Right lobe of liver (tissue), 6 donors: ENCODE data around the gene LDLRAD4. TPM values are rescaled to one million over a fixed set of nuclear protein-coding genes. Genes with fewer than 3 reads are reported as not detected.

Experiments
- ATAC-seq, 4 donors: fragments of 200-7000 bp; cut with Tn5 transposase; one replicate each; pipeline ENCODE4 v1.9.1; 2020; ENCODE audit warnings: mild to moderate bottlenecking in 4 of 4, moderate library complexity in 4 of 4
- DNase-seq, 3 donors: peaks; one replicate each; pipeline ENCODE4 v3.0.0-alpha.2; 2020
- H3K27ac ChIP-seq, 3 donors: fragments of 200-600 bp; one replicate each; pipeline ENCODE4 v1.8.0; 2022
- H3K27me3 ChIP-seq, 2 donors: fragments of 200-600 bp; one replicate each; pipeline ENCODE4 v1.8.0; 2022
- H3K36me3 ChIP-seq, 4 donors: fragments of 200-600 bp; sonication (generic) in 1 of 4; one replicate each; pipeline versions ENCODE4 v1.5.1 to v1.8.0; 2017 to 2022; ENCODE audit warnings: control low read depth in 1 of 4
- H3K4me1 ChIP-seq, 4 donors: fragments of 200-600 bp; sonication (generic) in 1 of 4; one replicate each; pipeline versions ENCODE4 v1.5.1 to v1.8.0; 2017 to 2022; ENCODE audit warnings: control low read depth in 1 of 4
- H3K4me3 ChIP-seq, 3 donors: fragments of 200-600 bp; one replicate each; pipeline ENCODE4 v1.8.0; 2022
- H3K9me3 ChIP-seq, 4 donors: fragments of 200-600 bp; sonication (generic) in 1 of 4; one replicate each; pipeline versions ENCODE4 v1.5.1 to v1.8.0; 2017 to 2022; ENCODE audit warnings: control low read depth in 1 of 4
- CTCF ChIP-seq, 4 donors: fragments of 200-600 bp in 3 of 4; fragments of 450-650 bp in 1 of 4; IDR thresholded peaks; one replicate each; pipeline versions ENCODE4 v1.5.1 to v1.8.0; 2016 to 2022; ENCODE audit warnings: antibody characterized with exemption in 4 of 4, mild to moderate bottlenecking in 2 of 4
- POLR2A ChIP-seq: fragments of 450-650 bp; IDR thresholded peaks from one replicate; pipeline ENCODE4 v1.6.1; 2017; ENCODE audit warnings: antibody characterized with exemption, mild to moderate bottlenecking
- WGBS: methylation state at CpG from one replicate; pipeline ENCODE4 v1.1.6; 2018; ENCODE audit warnings: low coverage, low lambda C conversion rate; ENCODE audit not compliant: insufficient coverage; ENCODE audit errors: missing lambda C conversion rate; 5-methylcytosine and 5-hydroxymethylcytosine counted together
- intact Hi-C, 2 donors: fragments of 100-400 bp; cut with DNase I; formaldehyde crosslinking; loops; one replicate each; pipeline versions ENCODE4 v1.11.2 to v1.14.1; 2022
- total RNA-seq, 6 experiments: library from RNA; depleted of rRNA in 2 of 6; stranded (reverse); fragments of >200 nt in 2 of 6; fragmentation: NEBNext Ultra II Directional in 3 of 6; extraction: Animal tissue kit (Norgen Biotek cat#: 25700) in 3 of 6; gene quantifications; one replicate each; pipeline versions ENCODE4 v1.1.0 to v1.2.4, GENCODE V29; 2016 to 2023
- donor health status: DM: no; HTN: yes; CAD: no.
- donor health status: DM: no; HTN: no; CAD: no.
- donor health status: DM: no; HTN: no; CAD: no.
- donor health status: DM: no; HTN: yes; CAD: no.
- donor health status: DM: no; HTN: yes; CAD: no.

The LDLRAD4 gene
- total RNA-seq, 6 experiments from 2014 or later, result 10.6 to 66.4 (median 18.7) TPM

- H3K4me3 ChIP-seq, result no peak overlapping the region
- H3K9me3 ChIP-seq, result no peaks in the 10 kb centered on the region
- DNase-seq (no peak), ATAC-seq (no peak)
- TF ChIP-seq CTCF (IDR thresholded peaks at IDR 0.05) (no peak), POLR2A (no peak)
- H3K27ac ChIP-seq, result no peak overlapping the region
- intact Hi-C loops, result no loop called here
- 46% methylated on average over 2 of the region's 4 CpGs for WGBS
- peaks cover 0 to 4% (median under 1%) of the 10 kb centered on the region in 4 donors for H3K4me1 ChIP-seq
- H3K27me3 ChIP-seq, result no peaks in the 10 kb centered on the region
- no peaks in the 10 kb centered on the region for H3K36me3 ChIP-seq
These were observed 155.5 kb downstream of the LDLRAD4 start for GRCh38 chr18:13374096-13374467.

- H3K4me1 ChIP-seq, result peaks cover 0 to 7% (median 3%) of the 10 kb centered on the region in 4 donors
- intact Hi-C loops, result no loop called here
- no peaks in the 10 kb centered on the region for H3K27me3 ChIP-seq
- no peak overlapping the region for H3K4me3 ChIP-seq
- ATAC-seq (peak in 1 of 4 donors; percentile 25), DNase-seq (no peak)
- WGBS, result 67% methylated on average over 13 of the region's 17 CpGs
- H3K36me3 ChIP-seq, result no peaks in the 10 kb centered on the region
- no peaks in the 10 kb centered on the region for H3K9me3 ChIP-seq
- TF ChIP-seq POLR2A (no peak), CTCF (IDR thresholded peaks at IDR 0.05) (no peak)
- no peak overlapping the region for H3K27ac ChIP-seq
These were observed 156.1 kb downstream of the LDLRAD4 start for GRCh38 chr18:13374468-13375301.

- DNase-seq (peak in 1 of 3 donors; percentile 62), ATAC-seq (peak; percentile 57 to 85 (median 67))
- H3K27me3 ChIP-seq, result no peaks in the 10 kb centered on the region
- H3K27ac ChIP-seq, result no peak overlapping the region
- peaks cover 0 to 7% (median 3%) of the 10 kb centered on the region in 4 donors for H3K4me1 ChIP-seq
- TF ChIP-seq CTCF (IDR thresholded peaks at IDR 0.05), result no peak
- no peak for TF ChIP-seq POLR2A
- H3K36me3 ChIP-seq, result no peaks in the 10 kb centered on the region
- WGBS, result 67% methylated on average over 18 of the region's 19 CpGs
- no peak overlapping the region for H3K4me3 ChIP-seq
- intact Hi-C loops, result no loop called here
- no peaks in the 10 kb centered on the region for H3K9me3 ChIP-seq
These were observed 157.0 kb downstream of the LDLRAD4 start for GRCh38 chr18:13375302-13376255.

- DNase-seq (no peak), ATAC-seq (no peak)
- peaks cover 0 to 9% (median 3%) of the 10 kb centered on the region in 4 donors for H3K4me1 ChIP-seq
- TF ChIP-seq CTCF (IDR thresholded peaks at IDR 0.05) (no peak), POLR2A (no peak)
- WGBS, result 87% methylated on average over 6 of the region's 23 CpGs
- H3K4me3 ChIP-seq, result no peak overlapping the region
- H3K27ac ChIP-seq, result no peak overlapping the region
- no peaks in the 10 kb centered on the region for H3K36me3 ChIP-seq
- H3K9me3 ChIP-seq, result no peaks in the 10 kb centered on the region
- no peaks in the 10 kb centered on the region for H3K27me3 ChIP-seq
- intact Hi-C loops, result no loop called here
These were observed 157.8 kb downstream of the LDLRAD4 start for GRCh38 chr18:13376298-13376840.
